ENCODE measurements around the gene ALX4.

ALX4 gene

GRCh38 chr11:44309478-44310205, at the start of gene ALX4:
ALX4 (minus strand) TSS chr11:44310139; CDS start chr11:44310062, 77 bp downstream.
- DNase-seq: no peak
- in situ Hi-C loops (cut with HindIII; ENCODE audit: low pct_ligation_motif_present, low pct_unique_long_range_greater_than_20kb, low sequenced_read_pairs): no loop called here

DNA sequence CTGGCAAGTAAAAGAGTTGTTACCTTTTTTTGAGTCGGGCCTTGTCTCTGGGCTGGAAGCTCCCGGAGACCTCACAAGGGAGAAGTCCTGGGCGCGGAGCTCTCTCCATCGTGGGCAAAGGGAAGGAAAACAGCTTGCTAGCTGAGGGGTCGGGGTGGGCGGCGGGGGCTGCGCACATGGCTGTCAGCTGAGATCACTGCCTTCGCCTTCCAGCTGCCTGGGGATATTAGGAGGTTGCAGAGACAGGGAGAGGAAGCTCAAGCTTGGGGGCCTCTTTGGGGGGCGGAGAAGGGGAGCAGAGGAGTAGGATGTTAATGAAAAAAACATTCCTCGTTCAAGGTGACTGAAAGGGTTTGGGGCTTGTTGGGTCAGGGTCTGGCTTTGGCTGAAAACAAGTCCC, 49.2 kb upstream of the ALX4 start:
- in situ Hi-C loops (cut with HindIII; ENCODE audit: low pct_ligation_motif_present, low pct_unique_long_range_greater_than_20kb, low sequenced_read_pairs): no loop called here

GRCh38 chr11:44358713-44359112, 48.8 kb upstream of the ALX4 start:
- DNase-seq: no peak
- in situ Hi-C loops (cut with HindIII; ENCODE audit: low pct_ligation_motif_present, low pct_unique_long_range_greater_than_20kb, low sequenced_read_pairs): no loop called here

More for the DNA sequence above, 49.2 kb upstream of the ALX4 start:
- no peak for DNase-seq

DNA sequence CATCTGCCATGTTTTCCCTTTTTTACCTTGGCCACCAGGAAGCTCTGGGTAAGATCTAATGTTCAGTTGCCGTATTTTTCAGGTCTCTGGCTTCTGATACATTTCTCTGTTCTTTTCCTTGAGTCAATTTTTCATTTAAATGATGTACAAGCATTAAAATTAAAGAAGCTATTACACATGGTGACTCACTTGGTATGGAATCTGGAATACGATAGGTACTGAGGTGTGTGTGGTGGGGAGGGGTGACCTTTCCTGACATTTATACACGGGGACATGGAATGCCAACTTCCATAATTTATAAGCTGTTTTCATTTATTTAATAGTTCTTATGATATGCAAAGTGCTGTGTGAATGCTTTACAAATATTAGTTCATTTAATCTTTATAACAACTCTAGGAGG, 47.8 kb upstream of the ALX4 start:
- DNase-seq: no peak
- in situ Hi-C loops (cut with HindIII; ENCODE audit: low pct_ligation_motif_present, low pct_unique_long_range_greater_than_20kb, low sequenced_read_pairs): no loop called here

GRCh38 chr11:44356351-44356750, 46.4 kb upstream of the ALX4 start:
- in situ Hi-C loops (cut with HindIII; ENCODE audit: low pct_ligation_motif_present, low pct_unique_long_range_greater_than_20kb, low sequenced_read_pairs): no loop called here

DNA sequence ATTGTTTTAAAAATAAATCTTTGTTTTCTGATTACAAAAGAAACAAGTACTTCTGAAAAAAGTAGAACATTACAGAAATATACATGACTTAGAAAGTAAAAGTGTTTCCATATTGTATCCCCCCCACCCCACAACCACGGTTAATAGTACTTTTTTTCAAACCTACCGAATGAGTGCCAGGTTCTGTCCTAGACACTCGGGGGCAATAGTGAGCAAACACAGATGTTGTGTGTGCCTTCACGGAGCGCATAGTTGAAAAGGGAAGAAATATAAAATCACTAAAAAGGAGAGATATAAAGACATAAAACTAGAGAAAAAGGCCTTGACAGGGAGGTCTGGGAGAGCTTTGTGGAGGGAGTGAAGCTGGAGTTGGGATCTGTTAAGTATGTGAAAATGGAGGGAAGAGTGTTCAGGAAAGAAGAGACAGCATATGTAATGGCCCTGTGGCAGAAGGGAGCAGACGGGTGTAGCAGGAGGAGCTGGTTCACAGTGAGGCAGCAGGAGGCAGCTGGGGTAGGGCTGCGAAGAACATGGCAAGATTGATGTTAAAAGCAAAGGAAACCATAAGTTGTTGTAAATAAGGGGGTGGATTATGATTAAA, 42.1 kb upstream of the ALX4 start:
- peak; percentile 23 for DNase-seq
- in situ Hi-C loops (cut with HindIII; ENCODE audit: low pct_ligation_motif_present, low pct_unique_long_range_greater_than_20kb, low sequenced_read_pairs): no loop called here

More at GRCh38 chr11:44356351-44356750, 46.4 kb upstream of the ALX4 start:
- no peak for DNase-seq

GRCh38 chr11:44351006-44351660, 41.2 kb upstream of the ALX4 start:
- no peak for DNase-seq
- in situ Hi-C loops (cut with HindIII; ENCODE audit: low pct_ligation_motif_present, low pct_unique_long_range_greater_than_20kb, low sequenced_read_pairs): no loop called here

GRCh38 chr11:44349328-44349727, 39.4 kb upstream of the ALX4 start:
- in situ Hi-C loops (cut with HindIII; ENCODE audit: low pct_ligation_motif_present, low pct_unique_long_range_greater_than_20kb, low sequenced_read_pairs): no loop called here

DNA sequence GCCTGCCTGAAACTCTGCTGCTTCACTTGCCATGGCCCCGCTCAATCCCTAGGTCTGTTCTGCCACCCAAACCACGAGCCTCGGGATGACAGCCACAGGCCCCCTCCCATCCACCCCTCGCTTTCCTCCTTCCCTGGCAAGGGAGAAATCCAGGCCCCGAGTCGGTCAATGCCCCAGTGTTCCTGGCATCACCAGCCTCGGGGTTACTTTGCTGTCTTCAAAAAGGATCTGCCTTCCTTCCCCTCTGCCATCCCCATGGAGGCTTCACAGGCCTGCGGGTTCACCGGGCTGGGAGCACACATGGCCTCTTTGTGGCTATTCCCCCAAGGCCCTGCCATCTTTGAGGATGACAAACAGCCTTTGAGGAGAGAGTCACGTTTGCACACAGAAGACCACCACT, 38.8 kb upstream of the ALX4 start:
- in situ Hi-C loops (cut with HindIII; ENCODE audit: low pct_ligation_motif_present, low pct_unique_long_range_greater_than_20kb, low sequenced_read_pairs): no loop called here
- no peak for DNase-seq

More at GRCh38 chr11:44349328-44349727, 39.4 kb upstream of the ALX4 start:
- DNase-seq: no peak

DNA sequence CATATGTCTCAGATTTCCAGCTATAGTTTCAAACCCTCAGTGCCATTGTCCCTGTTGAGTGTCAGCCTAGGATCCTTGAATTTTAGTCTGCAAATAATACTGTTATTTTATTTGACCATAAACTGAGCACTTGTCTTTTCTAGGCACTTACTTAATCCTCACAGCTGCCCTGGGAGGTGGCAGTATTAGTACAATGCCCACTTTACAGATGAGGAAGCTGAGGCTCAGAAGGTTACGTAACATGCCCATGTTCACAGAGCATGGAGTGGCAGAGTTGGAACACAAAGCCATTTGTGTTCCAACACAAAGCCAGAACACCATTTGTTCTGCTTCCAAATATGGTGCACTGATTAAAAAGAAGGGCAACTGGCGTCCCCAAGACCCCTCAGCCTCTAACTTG, 38.2 kb upstream of the ALX4 start:
- in situ Hi-C loops (cut with HindIII; ENCODE audit: low pct_ligation_motif_present, low pct_unique_long_range_greater_than_20kb, low sequenced_read_pairs): no loop called here
- no peak for DNase-seq

DNA sequence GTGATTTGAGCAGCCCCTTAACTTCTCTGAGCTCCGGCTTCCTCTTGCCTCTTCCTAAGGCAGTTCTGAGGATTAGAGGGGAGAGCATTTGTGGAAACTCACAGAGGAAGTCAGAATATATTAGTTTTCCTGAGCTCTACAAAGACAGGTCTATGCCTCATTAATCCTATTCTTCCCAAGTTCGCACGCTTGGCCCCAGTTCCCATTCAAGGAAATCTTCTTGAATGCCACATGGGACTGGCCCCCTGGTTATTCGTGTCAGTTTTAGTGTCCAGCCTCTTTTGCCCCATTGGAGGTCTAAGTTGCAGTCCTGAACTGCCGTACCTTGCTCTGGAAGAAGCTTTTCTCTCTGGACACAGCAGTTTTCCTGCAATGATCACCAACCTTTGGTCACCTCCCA, 37.6 kb upstream of the ALX4 start:
- in situ Hi-C loops (cut with HindIII; ENCODE audit: low pct_ligation_motif_present, low pct_unique_long_range_greater_than_20kb, low sequenced_read_pairs): no loop called here
- no peak for DNase-seq

GRCh38 chr11:44346983-44347382, 37.0 kb upstream of the ALX4 start:
- in situ Hi-C loops (cut with HindIII; ENCODE audit: low pct_ligation_motif_present, low pct_unique_long_range_greater_than_20kb, low sequenced_read_pairs): no loop called here
- DNase-seq: no peak

- in situ Hi-C loops (cut with HindIII; ENCODE audit: low pct_ligation_motif_present, low pct_unique_long_range_greater_than_20kb, low sequenced_read_pairs): no loop called here
- no peak for DNase-seq
These were observed 35.8 kb upstream of the ALX4 start for GRCh38 chr11:44345781-44346180.

- in situ Hi-C loops (cut with HindIII; ENCODE audit: low pct_ligation_motif_present, low pct_unique_long_range_greater_than_20kb, low sequenced_read_pairs): no loop called here
- DNase-seq: no peak
These were observed 35.0 kb upstream of the ALX4 start for GRCh38 chr11:44344921-44345320.

DNA sequence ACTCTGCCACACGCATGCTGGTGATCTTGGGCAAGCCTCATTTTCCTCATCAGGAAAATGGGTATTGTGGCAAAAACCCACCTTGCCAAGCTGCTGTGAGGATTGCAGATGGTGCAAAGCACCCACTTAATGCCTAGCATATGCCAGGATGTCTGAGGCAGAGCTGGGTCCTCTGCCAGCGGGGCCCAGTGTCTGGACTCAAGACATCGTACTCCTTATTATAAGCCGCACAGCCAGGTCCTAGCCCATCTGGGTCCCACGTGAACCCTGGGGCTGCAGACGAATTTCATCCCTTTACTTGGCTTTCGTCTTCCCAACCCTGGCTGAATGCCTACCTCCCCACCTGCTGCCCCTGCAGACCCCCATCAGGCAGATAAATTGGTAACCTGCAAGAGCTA, 34.5 kb upstream of the ALX4 start:
- in situ Hi-C loops (cut with HindIII; ENCODE audit: low pct_ligation_motif_present, low pct_unique_long_range_greater_than_20kb, low sequenced_read_pairs): no loop called here
- no peak for DNase-seq

- in situ Hi-C loops (cut with HindIII; ENCODE audit: low pct_ligation_motif_present, low pct_unique_long_range_greater_than_20kb, low sequenced_read_pairs): no loop called here
These were observed 34.0 kb upstream of the ALX4 start for GRCh38 chr11:44343778-44344422.

DNA sequence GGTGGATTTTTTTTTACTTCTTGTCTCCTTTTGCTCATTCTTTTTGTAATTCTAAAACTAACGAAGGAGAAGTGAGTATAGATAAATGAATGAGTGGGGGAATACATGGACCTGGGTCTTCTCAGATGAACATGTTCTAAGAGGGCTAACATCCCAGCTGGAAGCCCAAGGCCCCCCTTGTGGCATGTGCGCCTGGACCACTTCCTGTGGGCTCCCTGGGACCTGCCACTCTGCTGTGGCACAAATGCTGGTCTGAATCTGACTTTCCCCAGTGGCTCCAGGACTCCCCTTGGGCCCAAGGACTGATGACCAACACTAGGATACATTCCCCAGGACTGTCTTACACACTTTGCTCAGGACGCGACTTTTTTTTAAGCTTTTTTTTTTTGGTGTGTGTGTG, 32.7 kb upstream of the ALX4 start:
- no peak for DNase-seq
- in situ Hi-C loops (cut with HindIII; ENCODE audit: low pct_ligation_motif_present, low pct_unique_long_range_greater_than_20kb, low sequenced_read_pairs): no loop called here

More at GRCh38 chr11:44343778-44344422, 34.0 kb upstream of the ALX4 start:
- no peak for DNase-seq

- in situ Hi-C loops (cut with HindIII; ENCODE audit: low pct_ligation_motif_present, low pct_unique_long_range_greater_than_20kb, low sequenced_read_pairs): no loop called here
- DNase-seq: no peak
These were observed 30.7 kb upstream of the ALX4 start for GRCh38 chr11:44340656-44341055.

- DNase-seq: no peak
- in situ Hi-C loops (cut with HindIII; ENCODE audit: low pct_ligation_motif_present, low pct_unique_long_range_greater_than_20kb, low sequenced_read_pairs): no loop called here
These were observed 29.6 kb upstream of the ALX4 start for GRCh38 chr11:44339530-44339883.
